Prostate gland (tissue), 2 donors: Measurements from ENCODE around the gene GRIN1.

Source experiments
- CTCF ChIP-seq, 4 experiments: fragments of 200-600 bp in 2 of 4; fragments of 450-650 bp in 2 of 4; sonication (generic) in 2 of 4; IDR thresholded peaks; 1 replicate in 3 of 4; 2 replicates in 1 of 4; pipeline ENCODE4 v1.5.1; 2016 to 2019; ENCODE audit warnings: antibody characterized with exemption in 4 of 4, mild to moderate bottlenecking in 2 of 4, moderate library complexity in 2 of 4
- POLR2A ChIP-seq: fragments of 450-650 bp; IDR thresholded peaks from one replicate; pipeline ENCODE4 v1.6.1; 2016; ENCODE audit warnings: antibody characterized with exemption, mild to moderate bottlenecking
- POLR2AphosphoS5 ChIP-seq: sonication (generic); formaldehyde crosslinking; IDR thresholded peaks from one replicate; pipeline ENCODE4 v1.6.1; 2017; ENCODE audit warnings: antibody characterized with exemption

- TF ChIP-seq CTCF (IDR thresholded peaks at IDR 0.05) (no peak), POLR2A (no peak), POLR2AphosphoS5 (no peak)
These were observed 64.0 kb downstream of the GRIN1 start for GRCh38 chr9:137202966-137203365.
